Neural progenitor cell (in vitro differentiated cells): Measurements from ENCODE around the gene SYT7. TPM values are rescaled to one million over a fixed set of nuclear protein-coding genes. Genes with fewer than 3 reads are reported as not detected.
A peak's percentile ranks its signal among the peaks of the same experiment; 100 is the strongest.

ENCODE experiments used
- DNase-seq: peaks from one replicate; pipeline ENCODE4 v3.0.0-alpha.2; 2016; ENCODE audit warnings: low spot score
- H2AFZ ChIP-seq: fragments of 200-600 bp; sonication (generic); replicated peaks from 2 replicates; pipeline ENCODE4 v1.6.1; 2016; ENCODE audit warnings: antibody characterized with exemption
- H3F3A ChIP-seq: fragments of 200-600 bp; sonication (generic); 2 replicates; pipeline ENCODE4 v1.6.1; 2016; ENCODE audit warnings: antibody characterized with exemption, low read depth
- H3K27ac ChIP-seq: fragments of 200-600 bp; sonication (generic); 2 replicates; pipeline ENCODE4 v1.5.1; 2016; ENCODE audit warnings: mild to moderate bottlenecking
- H3K27me3 ChIP-seq: fragments of 200-600 bp; sonication (generic); 2 replicates; pipeline ENCODE4 v1.6.1; 2016; ENCODE audit warnings: mild to moderate bottlenecking, moderate library complexity
- H3K36me3 ChIP-seq: fragments of 200-600 bp; sonication (generic); 2 replicates; pipeline ENCODE4 v1.5.1; 2016
- H3K4me1 ChIP-seq: fragments of 200-600 bp; sonication (generic); 2 replicates; pipeline ENCODE4 v1.6.1; 2016; ENCODE audit warnings: mixed run types
- H3K4me2 ChIP-seq: fragments of 200-600 bp; sonication (generic); 2 replicates; pipeline ENCODE4 v1.6.1; 2016
- H3K4me3 ChIP-seq: fragments of 200-600 bp; sonication (generic); 2 replicates; pipeline ENCODE4 v1.5.1; 2016
- H3K79me2 ChIP-seq: fragments of 200-600 bp; sonication (generic); 2 replicates; pipeline ENCODE4 v1.6.1; 2016; ENCODE audit warnings: low read depth
- H3K9ac ChIP-seq: fragments of 200-600 bp; sonication (generic); 2 replicates; pipeline ENCODE4 v1.6.1; 2016
- H3K9me3 ChIP-seq: fragments of 200-600 bp; sonication (generic); 2 replicates; pipeline ENCODE4 v1.5.1; 2016; ENCODE audit warnings: low read depth
- H4K20me1 ChIP-seq: fragments of 200-600 bp; sonication (generic); 2 replicates; pipeline ENCODE4 v1.6.1; 2016; ENCODE audit warnings: low read depth
- H3K27ac Mint-ChIP-seq: 3 replicates; pipeline ENCODE4 v1.8.0; 2021; ENCODE audit warnings: mixed read lengths
- H3K27me3 Mint-ChIP-seq: 2 replicates; pipeline ENCODE4 v1.8.0; 2022; ENCODE audit warnings: low read depth, mild to moderate bottlenecking, inconsistent platforms, moderate library complexity, mixed read lengths; ENCODE audit not compliant: insufficient read depth
- H3K36me3 Mint-ChIP-seq: 3 replicates; pipeline ENCODE4 v1.8.0; 2021; ENCODE audit warnings: mixed read lengths
- H3K4me1 Mint-ChIP-seq: 3 replicates; pipeline ENCODE4 v1.8.0; 2021; ENCODE audit warnings: mixed read lengths
- H3K4me3 Mint-ChIP-seq: 3 replicates; pipeline ENCODE4 v1.8.0; 2021; ENCODE audit warnings: mild to moderate bottlenecking, moderate library complexity, mixed read lengths
- H3K9me3 Mint-ChIP-seq: 3 replicates; pipeline ENCODE4 v1.8.0; 2020; ENCODE audit warnings: mixed read lengths
- EZH2 ChIP-seq: fragments of 200-600 bp; sonication (generic); IDR thresholded peaks from 2 replicates; pipeline ENCODE4 v1.6.1; 2017; ENCODE audit warnings: antibody characterized with exemption, mild to moderate bottlenecking, moderate library complexity
- EZH2phosphoT487 ChIP-seq: fragments of 200-600 bp; sonication (generic); IDR thresholded peaks from 2 replicates; pipeline ENCODE4 v1.6.1; 2017; ENCODE audit warnings: antibody characterized with exemption
- total RNA-seq: library from RNA; depleted of rRNA; stranded (reverse); fragments of >200 nt; gene quantifications from 2 replicates; pipeline ENCODE4 v1.2.3, GENCODE V29; 2015; ENCODE audit warnings: low replicate concordance
- TF ChIP-seq, protein P1 (sequence below): fragments of 200-600 bp; sonication (generic); IDR thresholded peaks from 2 replicates; pipeline ENCODE4 v1.5.1; 2017; ENCODE audit warnings: antibody characterized with exemption, mild to moderate bottlenecking

The SYT7 gene
- total RNA-seq, 1 donor from 2014 or later, result 0.73 TPM

DNA sequence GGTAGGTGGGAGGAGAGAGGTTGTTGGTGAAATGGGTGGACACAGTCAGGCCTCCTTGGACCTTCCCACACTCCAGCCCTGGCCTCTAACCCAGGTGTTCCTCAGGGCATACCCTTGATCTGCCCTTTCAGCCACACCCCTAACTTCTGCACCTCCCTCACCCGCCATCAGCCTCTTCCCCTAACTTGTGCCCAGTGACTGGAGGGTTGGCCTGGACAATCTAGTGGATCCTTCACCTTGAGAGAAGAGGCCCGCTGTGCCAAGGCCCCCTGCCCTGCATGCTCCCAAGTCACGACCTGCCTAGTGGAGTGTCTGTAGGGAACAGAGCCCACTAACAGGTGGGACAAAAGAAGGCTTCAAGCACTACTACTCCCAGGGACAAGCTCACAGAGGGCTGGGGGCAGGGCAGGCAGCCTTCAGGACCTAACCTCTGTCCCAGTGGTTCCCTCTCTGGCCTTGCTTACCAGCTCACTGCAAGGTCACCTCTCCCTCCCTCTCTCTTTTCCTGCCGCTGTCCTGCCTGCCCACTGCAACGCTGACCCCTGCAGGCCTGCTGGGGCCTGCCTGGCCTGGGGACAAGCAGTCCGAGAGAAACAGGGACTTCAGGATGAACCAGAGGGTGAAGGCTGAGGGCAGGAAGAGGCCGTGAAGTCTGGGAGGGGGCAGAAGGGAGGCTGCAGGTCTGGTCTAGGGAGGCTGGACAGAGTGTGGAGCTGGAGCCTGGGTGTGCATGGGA, 3.3 kb downstream of the SYT7 start:
- Histone ChIP-seq H3K27me3 (peaks cover 38% of the 10 kb centered on the region), H3K9me3 (no peaks in the 10 kb centered on the region), H3K36me3 (no peaks in the 10 kb centered on the region), H3K79me2 (no peaks in the 10 kb centered on the region), H3K27ac (no peak overlapping the region), H3K4me1 (peaks cover 47% of the 10 kb centered on the region), H4K20me1 (peaks cover 22% of the 10 kb centered on the region), H3K9ac (no peak overlapping the region), H2AFZ (no peak overlapping the region), H3K4me3 (no peak overlapping the region), H3K4me2 (peak overlapping the region; percentile 42), H3F3A (no peaks in the 10 kb centered on the region)
- peaks cover 37% of the 10 kb centered on the region for H3K27me3 Mint-ChIP-seq
- no peaks in the 10 kb centered on the region for H3K9me3 Mint-ChIP-seq
- peaks cover 44% of the 10 kb centered on the region for H3K4me1 Mint-ChIP-seq
- TF ChIP-seq EZH2phosphoT487 (no peak), EZH2 (no peak)
- TF ChIP-seq, protein P1, sequence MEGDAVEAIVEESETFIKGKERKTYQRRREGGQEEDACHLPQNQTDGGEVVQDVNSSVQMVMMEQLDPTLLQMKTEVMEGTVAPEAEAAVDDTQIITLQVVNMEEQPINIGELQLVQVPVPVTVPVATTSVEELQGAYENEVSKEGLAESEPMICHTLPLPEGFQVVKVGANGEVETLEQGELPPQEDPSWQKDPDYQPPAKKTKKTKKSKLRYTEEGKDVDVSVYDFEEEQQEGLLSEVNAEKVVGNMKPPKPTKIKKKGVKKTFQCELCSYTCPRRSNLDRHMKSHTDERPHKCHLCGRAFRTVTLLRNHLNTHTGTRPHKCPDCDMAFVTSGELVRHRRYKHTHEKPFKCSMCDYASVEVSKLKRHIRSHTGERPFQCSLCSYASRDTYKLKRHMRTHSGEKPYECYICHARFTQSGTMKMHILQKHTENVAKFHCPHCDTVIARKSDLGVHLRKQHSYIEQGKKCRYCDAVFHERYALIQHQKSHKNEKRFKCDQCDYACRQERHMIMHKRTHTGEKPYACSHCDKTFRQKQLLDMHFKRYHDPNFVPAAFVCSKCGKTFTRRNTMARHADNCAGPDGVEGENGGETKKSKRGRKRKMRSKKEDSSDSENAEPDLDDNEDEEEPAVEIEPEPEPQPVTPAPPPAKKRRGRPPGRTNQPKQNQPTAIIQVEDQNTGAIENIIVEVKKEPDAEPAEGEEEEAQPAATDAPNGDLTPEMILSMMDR, result peak; percentile 66
- peak; percentile 78 for DNase-seq
- peak overlapping the region; percentile 18 for H3K4me3 Mint-ChIP-seq
- H3K27ac Mint-ChIP-seq, result peak overlapping the region; percentile 72
- H3K36me3 Mint-ChIP-seq, result no peaks in the 10 kb centered on the region

DNA sequence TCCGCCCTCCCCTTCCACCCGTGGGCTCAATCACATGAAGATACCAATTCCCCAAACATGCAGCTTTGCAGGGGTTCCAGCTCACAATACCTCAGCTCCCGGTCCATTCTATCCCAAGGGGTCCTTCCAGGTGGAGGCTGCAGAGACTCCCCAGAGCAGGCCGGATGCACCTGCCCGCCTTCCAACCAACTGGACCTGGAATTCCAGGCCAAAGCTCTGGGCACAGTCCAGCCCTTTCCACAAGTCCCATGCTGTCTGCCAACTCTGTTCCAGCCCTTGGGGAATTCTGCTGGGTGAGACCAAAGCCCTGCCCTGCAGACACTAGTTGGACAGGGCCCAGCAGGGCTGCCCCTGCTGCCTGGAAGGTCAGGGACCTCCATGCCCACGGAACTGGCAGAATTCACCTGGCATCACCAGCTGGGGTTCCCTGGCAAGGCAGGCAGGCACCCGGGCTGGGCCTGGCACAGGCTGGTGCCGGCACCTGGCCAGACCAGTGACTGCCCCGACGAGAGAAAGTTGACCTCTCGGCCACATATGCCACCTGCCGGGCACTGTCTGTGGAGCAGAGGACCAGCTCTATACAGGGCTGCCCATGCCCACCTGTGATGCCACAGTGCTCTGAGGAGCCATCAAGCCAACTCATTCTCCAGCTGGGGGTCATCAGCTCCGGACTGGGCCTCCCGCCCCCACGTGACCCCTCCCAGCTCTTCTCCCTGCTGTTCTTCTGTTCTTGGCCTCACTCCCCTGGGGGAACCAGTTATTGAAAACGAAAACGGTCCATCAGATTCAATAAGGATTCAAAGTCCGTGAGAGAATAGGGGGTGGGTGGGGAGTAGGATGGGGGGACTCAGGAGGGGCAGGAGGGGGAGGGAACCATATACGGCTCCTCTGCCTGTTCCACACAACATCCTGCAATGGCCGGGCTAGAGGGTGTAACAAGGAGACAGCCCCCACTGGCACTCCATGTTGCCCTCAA, 4.7 kb downstream of the SYT7 start:
- Histone ChIP-seq H3K79me2 (no peaks in the 10 kb centered on the region), H3K27ac (no peak overlapping the region), H3F3A (no peaks in the 10 kb centered on the region), H3K9ac (no peak overlapping the region), H3K4me1 (peaks cover 47% of the 10 kb centered on the region), H3K36me3 (no peaks in the 10 kb centered on the region), H2AFZ (no peak overlapping the region), H3K9me3 (no peaks in the 10 kb centered on the region), H3K4me3 (no peak overlapping the region), H3K27me3 (peaks cover 26% of the 10 kb centered on the region), H3K4me2 (peak overlapping the region; percentile 54), H4K20me1 (peaks cover 22% of the 10 kb centered on the region)
- no peak for TF ChIP-seq EZH2
- TF ChIP-seq EZH2phosphoT487, result no peak
- H3K27me3 Mint-ChIP-seq, result peaks cover 30% of the 10 kb centered on the region
- H3K9me3 Mint-ChIP-seq, result no peaks in the 10 kb centered on the region
- DNase-seq, result no peak
- H3K27ac Mint-ChIP-seq, result peak overlapping the region; percentile 33
- H3K4me3 Mint-ChIP-seq, result no peak overlapping the region
- H3K36me3 Mint-ChIP-seq, result no peaks in the 10 kb centered on the region
- H3K4me1 Mint-ChIP-seq, result peaks cover 40% of the 10 kb centered on the region

DNA sequence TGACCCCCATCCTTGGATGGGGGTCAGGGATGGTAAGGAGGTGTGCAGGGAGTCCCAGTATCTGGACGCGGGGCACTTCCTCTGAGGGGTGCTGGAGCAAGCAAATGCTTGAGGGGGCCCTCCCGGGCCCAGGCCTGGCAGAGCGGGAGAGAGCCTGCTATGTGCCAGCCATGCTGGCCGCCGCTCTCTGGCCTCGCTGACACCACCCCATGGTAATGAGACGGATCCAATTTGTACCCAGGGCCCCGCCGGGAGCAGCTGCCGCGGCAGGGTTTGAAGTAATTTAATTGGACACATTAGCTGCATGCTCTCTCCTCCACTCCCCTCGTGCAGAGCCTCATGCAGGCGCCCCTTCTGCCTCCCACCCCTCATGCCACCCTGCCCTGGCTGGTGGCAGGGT, 6.3 kb downstream of the SYT7 start:
- Histone ChIP-seq H3K4me1 (peaks cover 39% of the 10 kb centered on the region), H3K4me2 (no peak overlapping the region), H3K36me3 (no peaks in the 10 kb centered on the region), H3K9me3 (no peaks in the 10 kb centered on the region), H3K27me3 (peaks cover 25% of the 10 kb centered on the region), H3F3A (no peaks in the 10 kb centered on the region), H3K9ac (no peak overlapping the region), H3K4me3 (no peak overlapping the region), H4K20me1 (peaks cover 19% of the 10 kb centered on the region), H3K27ac (no peak overlapping the region), H2AFZ (no peak overlapping the region), H3K79me2 (no peaks in the 10 kb centered on the region)
- Mint-ChIP-seq H3K27ac (no peak overlapping the region), H3K4me3 (no peak overlapping the region), H3K4me1 (peaks cover 35% of the 10 kb centered on the region), H3K9me3 (no peaks in the 10 kb centered on the region), H3K27me3 (peaks cover 29% of the 10 kb centered on the region), H3K36me3 (no peaks in the 10 kb centered on the region)
- TF ChIP-seq EZH2, result no peak
- no peak for TF ChIP-seq EZH2phosphoT487
- TF ChIP-seq, protein P1, result no peak
- no peak for DNase-seq
